K562 (cell line): ENCODE measurements around the gene GPR152. TPM values are rescaled to one million over a fixed set of nuclear protein-coding genes. Genes with fewer than 3 reads are reported as not detected.
A peak's percentile ranks its signal among the peaks of the same experiment; 100 is the strongest.

Experiments used
- CHD7 ChIP-seq: fragments of 200-600 bp; sonication (generic); IDR thresholded peaks from one replicate; pipeline ENCODE4 v1.6.1; 2012; ENCODE audit warnings: mild to moderate bottlenecking, low read depth, low read length, inconsistent platforms
- HOXB6 ChIP-seq: fragments of 250-450 bp; sonication (Bioruptor Pico); IDR thresholded peaks from 2 replicates; pipeline ENCODE4 v1.5.1; 2022; ENCODE audit warnings: mild to moderate bottlenecking, borderline replicate concordance
- NCOA6 ChIP-seq: fragments of 450-650 bp; IDR thresholded peaks from 2 replicates; pipeline ENCODE4 v1.6.1; 2017; ENCODE audit warnings: mild to moderate bottlenecking
- POLR2G ChIP-seq: fragments of 200-400 bp; formaldehyde crosslinking; IDR thresholded peaks from 2 replicates; pipeline ENCODE4 v1.6.1; 2017; ENCODE audit warnings: low read depth, mild to moderate bottlenecking, antibody characterized with exemption, low read length, moderate library complexity
- RBM15 ChIP-seq: fragments of 200-400 bp; formaldehyde crosslinking; IDR thresholded peaks from 2 replicates; pipeline ENCODE4 v1.6.1; 2018; ENCODE audit warnings: mild to moderate bottlenecking, low read length, moderate library complexity; ENCODE audit not compliant: insufficient read depth
- RFX1 ChIP-seq: fragments of 450-650 bp; IDR thresholded peaks from 2 replicates; pipeline ENCODE4 v1.6.1; 2016; ENCODE audit warnings: mild to moderate bottlenecking, moderate library complexity
- SREBF1 ChIP-seq: fragments of 150-350 bp; IDR thresholded peaks from 2 replicates; pipeline ENCODE4 v1.6.1; 2014; ENCODE audit warnings: antibody characterized with exemption, low read depth, low read length, borderline replicate concordance
- STAT6 ChIP-seq: sonication (generic); formaldehyde crosslinking; IDR thresholded peaks from 2 replicates; pipeline ENCODE4 v1.8.1; 2023; ENCODE audit warnings: mild to moderate bottlenecking, missing genetic modification reagents
- ZNF436 ChIP-seq: fragments of 250-450, 450-650 bp; sonication (Bioruptor Pico); formaldehyde crosslinking; IDR thresholded peaks from 2 replicates; pipeline ENCODE4 v1.7.0; 2020; ENCODE audit warnings: mild to moderate bottlenecking
- ZNF699 ChIP-seq: fragments of 250-450 bp; sonication (Bioruptor Pico); IDR thresholded peaks from 2 replicates; pipeline ENCODE4 v1.8.0; 2021; ENCODE audit warnings: mild to moderate bottlenecking, moderate library complexity; ENCODE audit not compliant: insufficient replicate concordance
- polyA plus RNA-seq, 8 experiments: library from polyadenylated mRNA; depleted of rRNA in 4 of 8; stranded (reverse) in 5 of 8; unstranded in 3 of 8; fragments of >200 nt; fragmentation: Nextera tagmentation in 2 of 8; fragmentation: Illumina TruSeq in 1 of 8; extraction: Ambion mirVana in 2 of 8; extraction: Trizol in 1 of 8; gene quantifications; 2 replicates each; pipeline versions ENCODE4 v1.2.1 to v1.2.3, GENCODE V29; 2011 to 2014; ENCODE audit warnings: inconsistent platforms in 1 of 8, missing spikeins in 1 of 8
- total RNA-seq, 7 experiments: library from RNA; depleted of rRNA in 6 of 7; stranded (reverse); fragments of >200 nt in 6 of 7; fragmentation: Illumina TruSeq in 2 of 7; extraction: Trizol in 2 of 7; gene quantifications; 2 replicates each; pipeline versions ENCODE4 v1.2.1 to v1.2.3, GENCODE V29; 2011 to 2021; ENCODE audit warnings: low replicate concordance in 1 of 7
- TF ChIP-seq, protein P1 (sequence below): fragments of 450-650 bp; IDR thresholded peaks from 2 replicates; pipeline ENCODE4 v1.6.1; 2014; ENCODE audit warnings: low read depth, mild to moderate bottlenecking, moderate library complexity, borderline replicate concordance

GPR152 gene
- total and polyA plus RNA-seq, 9 of the 15 experiments (the other 6 are each of a cell fraction or from before 2014, with no cell fraction given): not detected

DNA sequence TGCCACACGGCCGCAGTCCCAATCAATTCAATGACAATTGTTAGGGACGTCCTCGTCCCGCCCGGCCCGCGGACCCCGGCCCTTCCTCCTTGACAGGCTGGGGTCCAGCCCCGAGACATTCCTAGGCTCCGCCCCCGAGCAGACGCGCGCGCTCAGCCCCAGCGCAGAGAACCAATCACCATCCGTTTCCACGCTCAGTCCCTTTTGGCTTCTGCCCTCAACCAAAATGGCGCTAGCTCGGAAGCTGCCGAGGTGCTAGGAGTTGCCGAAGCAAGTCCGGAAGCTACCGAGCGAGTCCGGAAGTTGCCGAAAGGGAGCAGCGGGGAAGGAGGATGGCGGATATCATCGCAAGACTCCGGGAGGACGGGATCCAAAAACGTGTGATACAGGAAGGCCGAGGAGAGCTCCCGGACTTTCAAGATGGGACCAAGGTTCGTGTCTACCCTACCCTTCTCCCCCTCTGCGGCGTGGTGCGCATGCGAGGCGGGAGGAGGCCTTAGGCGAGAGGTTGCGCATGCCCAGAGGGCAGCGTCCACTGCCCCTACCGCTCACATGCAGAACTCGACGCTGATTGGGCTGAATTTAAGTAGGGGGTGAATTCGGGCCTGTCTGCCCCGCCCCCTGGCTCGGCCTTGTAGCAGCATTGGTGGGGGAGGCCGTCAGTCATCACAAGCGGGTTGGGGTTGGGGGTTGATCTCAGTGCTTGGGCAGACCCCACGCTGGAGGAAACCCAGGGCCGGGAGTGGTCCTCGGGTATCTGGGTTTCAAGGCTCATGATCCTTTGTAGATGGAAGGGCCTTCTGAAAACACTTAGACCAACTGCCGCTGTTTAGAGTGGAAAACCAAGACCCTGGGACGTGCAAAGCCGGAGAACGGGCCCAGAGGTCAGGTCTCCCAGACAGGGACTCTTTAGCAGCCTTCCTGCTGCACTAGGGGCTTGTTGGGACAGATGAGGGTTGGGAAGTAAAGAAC is 30.6 kb upstream of the GPR152 start, which contains the start of gene AIP (continued):
- TF ChIP-seq CHD7: no peak
- peak; percentile 84 for TF ChIP-seq POLR2G
- TF ChIP-seq HOXB6 (CRISPR knock-in tag): no peak
- TF ChIP-seq, protein P1, sequence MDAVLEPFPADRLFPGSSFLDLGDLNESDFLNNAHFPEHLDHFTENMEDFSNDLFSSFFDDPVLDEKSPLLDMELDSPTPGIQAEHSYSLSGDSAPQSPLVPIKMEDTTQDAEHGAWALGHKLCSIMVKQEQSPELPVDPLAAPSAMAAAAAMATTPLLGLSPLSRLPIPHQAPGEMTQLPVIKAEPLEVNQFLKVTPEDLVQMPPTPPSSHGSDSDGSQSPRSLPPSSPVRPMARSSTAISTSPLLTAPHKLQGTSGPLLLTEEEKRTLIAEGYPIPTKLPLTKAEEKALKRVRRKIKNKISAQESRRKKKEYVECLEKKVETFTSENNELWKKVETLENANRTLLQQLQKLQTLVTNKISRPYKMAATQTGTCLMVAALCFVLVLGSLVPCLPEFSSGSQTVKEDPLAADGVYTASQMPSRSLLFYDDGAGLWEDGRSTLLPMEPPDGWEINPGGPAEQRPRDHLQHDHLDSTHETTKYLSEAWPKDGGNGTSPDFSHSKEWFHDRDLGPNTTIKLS: peak; percentile 90
- TF ChIP-seq RFX1: no peak
- TF ChIP-seq ZNF699 (CRISPR knock-in tag): no peak
- no peak for TF ChIP-seq RBM15
- TF ChIP-seq SREBF1: no peak
- TF ChIP-seq NCOA6: no peak
- no peak for TF ChIP-seq ZNF436 (CRISPR knock-in tag)
- no peak for TF ChIP-seq STAT6
